CD4-positive, CD25-positive, alpha-beta regulatory T cell (primary cell): ENCODE results near the gene ITGA11. TPM values are rescaled to one million over a fixed set of nuclear protein-coding genes. Genes with fewer than 3 reads are reported as not detected.

ENCODE experiments used
- ATAC-seq, 2 donors: fragments of 150-1000 bp; cut with Tn5 transposase; one replicate each; pipeline ENCODE4 v1.10.0; 2021; ENCODE audit warnings: low read depth in 2 of 2, moderate number of reproducible peaks in 2 of 2, moderate library complexity in 1 of 2
- DNase-seq, 3 donors: peaks; one replicate each; pipeline versions ENCODE4 v3.0.0 to v3.0.0-alpha.2; 2012 to 2022; ENCODE audit warnings: mixed read lengths in 1 of 3
- H3K27ac ChIP-seq: one replicate; pipeline ENCODE4 v1.7.0; 2013; ENCODE audit warnings: mild to moderate bottlenecking, low read length; ENCODE audit not compliant: insufficient read depth, poor library complexity, severe bottlenecking
- H3K27me3 ChIP-seq: one replicate; pipeline ENCODE4 v1.7.0; 2013; ENCODE audit warnings: low read length; ENCODE audit not compliant: control insufficient read depth, insufficient read depth
- H3K36me3 ChIP-seq: one replicate; pipeline ENCODE4 v1.7.0; 2013; ENCODE audit warnings: mild to moderate bottlenecking, low read length, moderate library complexity; ENCODE audit not compliant: control insufficient read depth, insufficient read depth
- H3K4me1 ChIP-seq: 2 replicates; pipeline ENCODE4 v1.7.0; 2013; ENCODE audit warnings: mild to moderate bottlenecking, low read length; ENCODE audit not compliant: insufficient read depth, control insufficient read depth, poor library complexity, severe bottlenecking
- H3K4me3 ChIP-seq: one replicate; pipeline ENCODE4 v1.7.0; 2013; ENCODE audit warnings: low read depth, mild to moderate bottlenecking, low read length, moderate library complexity
- H3K9me3 ChIP-seq, 2 experiments: 1 replicate in 1 of 2; 2 replicates in 1 of 2; pipeline ENCODE4 v1.7.0; 2013; ENCODE audit warnings: low read length in 2 of 2, mild to moderate bottlenecking in 1 of 2, moderate library complexity in 1 of 2; ENCODE audit not compliant: control insufficient read depth in 2 of 2
- H3K27ac Mint-ChIP-seq, 3 donors: one replicate each; pipeline ENCODE4 v1.8.0; 2020 to 2022; ENCODE audit warnings: mild to moderate bottlenecking in 3 of 3, mixed read lengths in 3 of 3, moderate library complexity in 2 of 3
- H3K27me3 Mint-ChIP-seq: one replicate; pipeline ENCODE4 v1.8.0; 2022; ENCODE audit warnings: mild to moderate bottlenecking, mixed read lengths
- H3K36me3 Mint-ChIP-seq: one replicate; pipeline ENCODE4 v1.8.0; 2020; ENCODE audit warnings: mixed read lengths
- H3K4me1 Mint-ChIP-seq, 4 donors: one replicate each; pipeline ENCODE4 v1.8.0; 2020 to 2022; ENCODE audit warnings: mixed read lengths in 4 of 4, mild to moderate bottlenecking in 1 of 4
- H3K4me3 Mint-ChIP-seq, 4 donors: one replicate each; pipeline ENCODE4 v1.8.0; 2020 to 2022; ENCODE audit warnings: mild to moderate bottlenecking in 4 of 4, mixed read lengths in 4 of 4, moderate library complexity in 3 of 4
- H3K9me3 Mint-ChIP-seq, 7 donors: one replicate each; pipeline ENCODE4 v1.8.0; 2020 to 2022; ENCODE audit warnings: mixed read lengths in 7 of 7, mild to moderate bottlenecking in 3 of 7, moderate library complexity in 2 of 7
- polyA plus RNA-seq, 4 donors: library from polyadenylated mRNA; unstranded; fragments of 300-500 nt; fragmentation: Illumina TruSeq; gene quantifications; one replicate each; pipeline ENCODE4 v1.2.3, GENCODE V29; 2021
- total RNA-seq: library from RNA; stranded (reverse); gene quantifications from one replicate; pipeline ENCODE4 v1.2.3, GENCODE V29; 2022

The ITGA11 gene
- total and polyA plus RNA-seq, 5 donors from 2014 or later = 0.02 to 0.05 TPM; not detected in 3

- DNase-seq (no peak), ATAC-seq (no peak)
- H3K27ac Mint-ChIP-seq = no peak overlapping the region
- H3K27ac ChIP-seq = no peak overlapping the region
- no peaks in the 10 kb centered on the region for H3K9me3 ChIP-seq
- no peaks in the 10 kb centered on the region for H3K36me3 ChIP-seq
- no peaks in the 10 kb centered on the region for H3K4me1 Mint-ChIP-seq
- no peaks in the 10 kb centered on the region for H3K27me3 ChIP-seq
- no peaks in the 10 kb centered on the region for H3K36me3 Mint-ChIP-seq
- H3K4me3 Mint-ChIP-seq = no peak overlapping the region
- H3K9me3 Mint-ChIP-seq = peaks cover 0 to 3% (median 0%) of the 10 kb centered on the region in 7 donors
- H3K4me1 ChIP-seq = no peaks in the 10 kb centered on the region
- H3K4me3 ChIP-seq = no peak overlapping the region
- peaks cover 15% of the 10 kb centered on the region for H3K27me3 Mint-ChIP-seq
These were observed 31.5 kb upstream of the ITGA11 start for GRCh38 chr15:68463444-68463843.

- no peaks in the 10 kb centered on the region for H3K36me3 Mint-ChIP-seq
- no peaks in the 10 kb centered on the region for H3K36me3 ChIP-seq
- H3K27me3 ChIP-seq = peaks cover 3% of the 10 kb centered on the region
- peaks cover 0 to 3% (median 0%) of the 10 kb centered on the region in 7 donors for H3K9me3 Mint-ChIP-seq
- H3K27ac Mint-ChIP-seq = no peak overlapping the region
- H3K9me3 ChIP-seq = no peaks in the 10 kb centered on the region
- no peak overlapping the region for H3K27ac ChIP-seq
- no peak for DNase-seq
- no peak overlapping the region for H3K4me3 Mint-ChIP-seq
- peaks cover 14% of the 10 kb centered on the region for H3K27me3 Mint-ChIP-seq
- no peak overlapping the region for H3K4me3 ChIP-seq
- H3K4me1 ChIP-seq = no peaks in the 10 kb centered on the region
- H3K4me1 Mint-ChIP-seq = no peaks in the 10 kb centered on the region
- ATAC-seq = no peak
These were observed 28.2 kb upstream of the ITGA11 start for GRCh38 chr15:68460166-68460565.

GRCh38 chr15:68450192-68450591, 18.2 kb upstream of the ITGA11 start:
- Histone ChIP-seq H3K27ac (no peak overlapping the region), H3K4me1 (no peaks in the 10 kb centered on the region), H3K36me3 (no peaks in the 10 kb centered on the region), H3K4me3 (no peak overlapping the region), H3K27me3 (peaks cover 30% of the 10 kb centered on the region), H3K9me3 (no peaks in the 10 kb centered on the region)
- Mint-ChIP-seq H3K9me3 (peaks cover 0 to 7% (median 0%) of the 10 kb centered on the region in 7 donors), H3K4me3 (no peak overlapping the region), H3K36me3 (no peaks in the 10 kb centered on the region), H3K4me1 (no peaks in the 10 kb centered on the region), H3K27ac (no peak overlapping the region), H3K27me3 (peaks cover 68% of the 10 kb centered on the region)
- no peak for ATAC-seq
- DNase-seq = no peak

- no peak for ATAC-seq
- Mint-ChIP-seq H3K4me1 (no peaks in the 10 kb centered on the region), H3K9me3 (peaks cover 0 to 7% (median 0%) of the 10 kb centered on the region in 7 donors), H3K27ac (no peak overlapping the region), H3K27me3 (peaks cover 62% of the 10 kb centered on the region), H3K36me3 (no peaks in the 10 kb centered on the region), H3K4me3 (no peak overlapping the region)
- H3K27me3 ChIP-seq = peaks cover 30% of the 10 kb centered on the region
- H3K9me3 ChIP-seq = no peaks in the 10 kb centered on the region
- no peak overlapping the region for H3K27ac ChIP-seq
- no peak overlapping the region for H3K4me3 ChIP-seq
- H3K36me3 ChIP-seq = no peaks in the 10 kb centered on the region
- no peak for DNase-seq
- H3K4me1 ChIP-seq = no peaks in the 10 kb centered on the region
These were observed 17.4 kb upstream of the ITGA11 start for GRCh38 chr15:68449389-68449788.

GRCh38 chr15:68447976-68448755, 16.2 kb upstream of the ITGA11 start:
- ATAC-seq = no peak
- H3K27ac Mint-ChIP-seq = no peak overlapping the region
- no peaks in the 10 kb centered on the region for H3K4me1 Mint-ChIP-seq
- peaks cover 23% of the 10 kb centered on the region for H3K27me3 ChIP-seq
- no peak overlapping the region for H3K4me3 Mint-ChIP-seq
- H3K9me3 Mint-ChIP-seq = peaks cover 0 to 7% (median 0%) of the 10 kb centered on the region in 7 donors
- H3K36me3 ChIP-seq = no peaks in the 10 kb centered on the region
- no peaks in the 10 kb centered on the region for H3K36me3 Mint-ChIP-seq
- H3K27ac ChIP-seq = no peak overlapping the region
- no peaks in the 10 kb centered on the region for H3K9me3 ChIP-seq
- DNase-seq = no peak
- peaks cover 52% of the 10 kb centered on the region for H3K27me3 Mint-ChIP-seq
- no peak overlapping the region for H3K4me3 ChIP-seq
- H3K4me1 ChIP-seq = no peaks in the 10 kb centered on the region

- no peak for ATAC-seq
- peaks cover 18% of the 10 kb centered on the region for H3K27me3 ChIP-seq
- Mint-ChIP-seq H3K27me3 (peaks cover 47% of the 10 kb centered on the region), H3K4me1 (peaks cover 0 to under 1% (median 0%) of the 10 kb centered on the region in 4 donors), H3K27ac (no peak overlapping the region), H3K36me3 (no peaks in the 10 kb centered on the region), H3K4me3 (no peak overlapping the region), H3K9me3 (peaks cover 0 to 7% (median 0%) of the 10 kb centered on the region in 7 donors)
- H3K9me3 ChIP-seq = no peaks in the 10 kb centered on the region
- H3K27ac ChIP-seq = no peak overlapping the region
- no peaks in the 10 kb centered on the region for H3K4me1 ChIP-seq
- no peak overlapping the region for H3K4me3 ChIP-seq
- DNase-seq = no peak
- no peaks in the 10 kb centered on the region for H3K36me3 ChIP-seq
These were observed 15.2 kb upstream of the ITGA11 start for GRCh38 chr15:68447209-68447608.

- no peak for ATAC-seq
- Mint-ChIP-seq H3K4me3 (no peak overlapping the region), H3K9me3 (peaks cover 0 to 3% (median 0%) of the 10 kb centered on the region in 7 donors), H3K4me1 (peaks cover 0 to 4% (median 0%) of the 10 kb centered on the region in 4 donors), H3K27me3 (peaks cover 48% of the 10 kb centered on the region), H3K27ac (no peak overlapping the region), H3K36me3 (no peaks in the 10 kb centered on the region)
- DNase-seq = no peak
- H3K27ac ChIP-seq = no peak overlapping the region
- no peaks in the 10 kb centered on the region for H3K9me3 ChIP-seq
- no peaks in the 10 kb centered on the region for H3K36me3 ChIP-seq
- peaks cover 15% of the 10 kb centered on the region for H3K27me3 ChIP-seq
- H3K4me3 ChIP-seq = no peak overlapping the region
- no peaks in the 10 kb centered on the region for H3K4me1 ChIP-seq
These were observed 13.4 kb upstream of the ITGA11 start for GRCh38 chr15:68445351-68445750.

GRCh38 chr15:68444336-68444735, 12.4 kb upstream of the ITGA11 start:
- H3K9me3 Mint-ChIP-seq = peaks cover 0 to 3% (median 0%) of the 10 kb centered on the region in 7 donors
- H3K4me1 Mint-ChIP-seq = peaks cover 0 to 4% (median 0%) of the 10 kb centered on the region in 4 donors
- Histone ChIP-seq H3K4me1 (no peaks in the 10 kb centered on the region), H3K27me3 (peaks cover 9% of the 10 kb centered on the region), H3K9me3 (no peaks in the 10 kb centered on the region), H3K4me3 (no peak overlapping the region), H3K36me3 (no peaks in the 10 kb centered on the region), H3K27ac (no peak overlapping the region)
- H3K27ac Mint-ChIP-seq = peak overlapping the region in 1 of 3 donors; percentile 88
- H3K27me3 Mint-ChIP-seq = peaks cover 41% of the 10 kb centered on the region
- ATAC-seq = no peak
- no peak for DNase-seq
- peak overlapping the region in 1 of 4 donors; percentile 29 for H3K4me3 Mint-ChIP-seq
- H3K36me3 Mint-ChIP-seq = no peaks in the 10 kb centered on the region
